B cell (primary cell): ENCODE measurements around the gene MPZL3. TPM values are rescaled to one million over a fixed set of nuclear protein-coding genes. Genes with fewer than 3 reads are reported as not detected.
A peak's percentile ranks its signal among the peaks of the same experiment; 100 is the strongest.

Experiments used
- ATAC-seq: fragments of 200-7000 bp; cut with Tn5 transposase; one replicate; pipeline ENCODE4 v1.10.0; 2021; ENCODE audit warnings: low read depth, mild to moderate bottlenecking, moderate number of reproducible peaks, moderate library complexity
- CTCF ChIA-PET: fragments of 350-600 bp; sonication (Branson Sonifier 250); formaldehyde crosslinking; loops from one replicate; lab custom pipeline; 2021; ENCODE audit warnings: antibody characterized with exemption, inconsistent platforms; lab: Charles Lee
- POLR2A ChIA-PET: fragments of 350-600 bp; sonication (Branson Sonifier 250); formaldehyde crosslinking; loops from one replicate; lab custom pipeline; 2021; ENCODE audit warnings: antibody characterized with exemption; lab: Charles Lee
- DNase-seq: peaks from one replicate; pipeline ENCODE4 v3.0.0; 2013
- H2AFZ ChIP-seq: 2 replicates; pipeline ENCODE4 v1.6.1; 2012; ENCODE audit warnings: mild to moderate bottlenecking, low read depth, low read length; ENCODE audit not compliant: insufficient read depth, poor library complexity, severe bottlenecking
- H3K27ac ChIP-seq, 2 donors: 1 replicate in 1 of 2; 2 replicates in 1 of 2; pipeline ENCODE4 v1.5.1; 2012 to 2013; ENCODE audit warnings: low read length in 2 of 2, mild to moderate bottlenecking in 2 of 2, moderate library complexity in 1 of 2
- H3K27me3 ChIP-seq, 4 experiments: fragments of 200-600 bp in 1 of 4; sonication (generic) in 1 of 4; replicated peaks in 1 of 4; 1 replicate in 2 of 4; 2 replicates in 2 of 4; pipeline versions ENCODE4 v1.6.1 to v1.7.0; 2013 to 2016; ENCODE audit warnings: low read length in 3 of 4, mild to moderate bottlenecking in 2 of 4, mixed read lengths in 1 of 4, moderate library complexity in 1 of 4; ENCODE audit not compliant: insufficient read depth in 4 of 4, control insufficient read depth in 3 of 4; ENCODE audit errors: control extremely low read depth in 1 of 4
- H3K36me3 ChIP-seq, 2 experiments: replicated peaks in 1 of 2; 1 replicate in 1 of 2; 2 replicates in 1 of 2; pipeline versions ENCODE4 v1.6.1 to v1.7.1; 2013; ENCODE audit warnings: low read length in 1 of 2; ENCODE audit not compliant: insufficient read depth in 2 of 2, control insufficient read depth in 1 of 2; ENCODE audit errors: control extremely low read depth in 1 of 2, extremely low read depth in 1 of 2
- H3K4me1 ChIP-seq, 2 donors: fragments of 200-600 bp in 1 of 2; sonication (generic) in 1 of 2; 1 replicate in 1 of 2; 2 replicates in 1 of 2; pipeline versions ENCODE4 v1.5.1 to v1.6.1; 2013 to 2017; ENCODE audit warnings: low read length in 2 of 2; ENCODE audit not compliant: control insufficient read depth in 2 of 2, insufficient read depth in 2 of 2
- H3K4me2 ChIP-seq: replicated peaks from 2 replicates; pipeline ENCODE3; 2012; ENCODE audit warnings: mild to moderate bottlenecking, low read depth, low read length; ENCODE audit not compliant: poor library complexity, severe bottlenecking
- H3K4me3 ChIP-seq, 5 experiments: fragments of 200-600 bp in 1 of 5; sonication (generic) in 1 of 5; 1 replicate in 3 of 5; 2 replicates in 2 of 5; pipeline versions ENCODE4 v1.5.1 to v1.7.0; 2011 to 2016; ENCODE audit warnings: low read length in 4 of 5, mild to moderate bottlenecking in 4 of 5, low read depth in 2 of 5, control low read depth in 1 of 5, moderate library complexity in 1 of 5; ENCODE audit not compliant: insufficient read depth in 1 of 5; ENCODE audit errors: control extremely low read depth in 1 of 5, extremely low read depth in 1 of 5
- H3K79me2 ChIP-seq: fragments of 200-600 bp; sonication (generic); one replicate; pipeline ENCODE4 v1.6.0; 2016; ENCODE audit warnings: low read length; ENCODE audit not compliant: control insufficient read depth, insufficient read depth
- H3K9ac ChIP-seq: fragments of 200-600 bp; sonication (generic); 2 replicates; pipeline ENCODE4 v1.6.1; 2017; ENCODE audit warnings: mild to moderate bottlenecking, low read length, moderate library complexity
- H3K9me3 ChIP-seq, 3 donors: one replicate each; pipeline versions ENCODE4 v1.6.1 to v1.7.1; 2013; ENCODE audit warnings: low read length in 2 of 3; ENCODE audit not compliant: control insufficient read depth in 2 of 3, insufficient read depth in 1 of 3; ENCODE audit errors: control extremely low read depth in 1 of 3
- H4K20me1 ChIP-seq: 2 replicates; pipeline ENCODE4 v1.6.0; 2012; ENCODE audit warnings: mild to moderate bottlenecking, low read length; ENCODE audit not compliant: insufficient read depth, control insufficient read depth, poor library complexity, severe bottlenecking
- H3K27ac Mint-ChIP-seq: one replicate; pipeline ENCODE4 v1.8.0; 2021; ENCODE audit warnings: mixed read lengths
- H3K27me3 Mint-ChIP-seq: one replicate; pipeline ENCODE4 v1.8.0; 2021; ENCODE audit warnings: mixed read lengths
- H3K4me1 Mint-ChIP-seq: one replicate; pipeline ENCODE4 v1.8.0; 2021; ENCODE audit warnings: mixed read lengths
- H3K4me3 Mint-ChIP-seq: one replicate; pipeline ENCODE4 v1.8.0; 2021; ENCODE audit warnings: mixed read lengths
- H3K9me3 Mint-ChIP-seq: one replicate; pipeline ENCODE4 v1.8.0; 2022; ENCODE audit warnings: mixed read lengths; ENCODE audit not compliant: insufficient read depth
- EZH2 ChIP-seq: IDR thresholded peaks from 2 replicates; pipeline ENCODE4 v1.6.1; 2012; ENCODE audit warnings: borderline replicate concordance, low read depth, mild to moderate bottlenecking, moderate library complexity, low read length; ENCODE audit not compliant: insufficient read depth, poor library complexity, severe bottlenecking
- WGBS: methylation state at CpG from one replicate; pipeline ENCODE4 v1.1.5; 2013; ENCODE audit warnings: missing lambda C conversion rate; ENCODE audit not compliant: insufficient coverage; 5-methylcytosine and 5-hydroxymethylcytosine counted together
- intact Hi-C: fragments of 100-400 bp; cut with micrococcal nuclease; formaldehyde crosslinking; loops from one replicate; pipeline ENCODE4 v1.10.0; 2022
- polyA plus RNA-seq: library from polyadenylated mRNA; depleted of rRNA; stranded (reverse); fragments of >200 nt; gene quantifications from 2 replicates; pipeline ENCODE4 v1.2.3, GENCODE V29; 2012
- total RNA-seq, 2 donors: library from RNA; stranded (reverse); fragments of 120-200 nt in 1 of 2; gene quantifications; 1 replicate in 1 of 2; 2 replicates in 1 of 2; pipeline versions ENCODE4 v1.2.3 to v1.2.4, GENCODE V29; 2013 to 2022
- TF ChIP-seq, protein P1 (sequence below): fragments of 200-600 bp; IDR thresholded peaks from one replicate; pipeline ENCODE4 v1.8.0; 2022; ENCODE audit warnings: antibody characterized with exemption, mild to moderate bottlenecking

MPZL3 gene
- total and polyA plus RNA-seq, 2 donors (not counting 1 experiment from before 2014, with no cell fraction given), result 1.4 to 4.2 TPM

DNA sequence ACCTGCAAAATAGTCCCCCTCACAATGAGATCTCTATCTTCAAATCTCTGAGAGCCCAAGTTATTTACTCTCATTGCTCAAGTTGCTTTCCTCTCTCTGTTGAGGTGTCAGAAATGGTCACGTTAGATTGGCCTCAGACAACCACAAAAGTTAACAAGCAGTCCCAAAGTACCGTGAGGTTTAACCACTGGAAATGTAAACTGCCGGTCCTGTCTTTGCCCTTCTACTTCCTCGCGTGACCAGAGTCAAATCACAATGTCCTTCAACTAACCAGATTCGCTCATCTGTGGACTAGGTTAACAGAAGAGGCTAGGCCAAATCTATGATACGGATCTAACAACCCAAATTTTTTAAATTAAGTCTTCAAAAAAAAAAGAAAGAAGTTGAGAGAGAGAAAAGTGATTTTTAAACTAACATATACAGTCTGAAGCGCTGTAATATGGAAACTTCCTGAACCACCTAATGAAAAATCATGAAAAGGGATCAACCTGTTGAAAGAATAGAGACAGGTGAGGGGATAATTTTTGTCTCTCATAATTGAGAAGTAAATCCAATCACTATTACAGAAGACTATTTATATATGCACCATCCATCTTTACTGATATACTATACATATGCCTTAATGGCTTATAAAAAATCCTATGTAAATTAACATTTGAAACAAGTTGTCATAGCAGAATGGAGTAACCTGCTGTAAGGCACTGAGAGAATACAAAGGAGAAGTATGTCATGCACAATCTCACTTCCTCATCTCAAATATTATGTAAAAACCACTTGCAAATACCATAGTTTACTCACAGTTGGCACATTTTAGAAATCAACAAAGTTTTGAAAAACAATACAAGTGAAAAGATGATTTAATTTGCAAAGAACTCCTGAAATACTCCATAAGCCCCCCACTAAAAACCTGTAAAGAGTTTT, 24.0 kb downstream of the MPZL3 start:
- Histone ChIP-seq H3K9ac (peak overlapping the region; percentile 11), H3K27me3 (peaks cover 0 to 7% (median 4%) of the 10 kb centered on the region in 4 experiments), H3K9me3 (no peaks in the 10 kb centered on the region), H3K4me1 (peaks cover 62 to 65% of the 10 kb centered on the region in 2 donors), H3K4me3 (peak overlapping the region in 1 of 5 experiments; percentile 21), H3K27ac (peak overlapping the region; percentile 66 to 80), H3K4me2 (peak overlapping the region; percentile 56), H3K79me2 (no peaks in the 10 kb centered on the region), H4K20me1 (no peaks in the 10 kb centered on the region), H2AFZ (no peak overlapping the region), H3K36me3 (peaks cover 0 to 6% of the 10 kb centered on the region in 2 experiments)
- Mint-ChIP-seq H3K27me3 (peaks cover 8% of the 10 kb centered on the region), H3K4me3 (peak overlapping the region; percentile 72), H3K27ac (peak overlapping the region; percentile 88), H3K9me3 (no peaks in the 10 kb centered on the region), H3K4me1 (peaks cover 60% of the 10 kb centered on the region)
- peak; percentile 73 for ATAC-seq
- DNase-seq, result peak; percentile 70
- ChIA-PET POLR2A (interaction anchor here (0.7 kb wide), 1 partner anchor 15 kb away, joined by 3 read pairs; no protein-coding TSS in a partner anchor), CTCF (interaction anchor here (3.4 kb wide), 1 partner anchor 30 kb away, joined by 20 read pairs; no protein-coding TSS in a partner anchor)
- intact Hi-C loops, result loop anchor here (1.0 to 10.0 kb wide), 5 partner anchors 13 to 213 kb away; partner anchors contain the start of gene MPZL3
- 0% methylated on average over 3 of the region's 8 CpGs for whole genome bisulfite sequencing
- no peak for TF ChIP-seq EZH2
- TF ChIP-seq, protein P1, sequence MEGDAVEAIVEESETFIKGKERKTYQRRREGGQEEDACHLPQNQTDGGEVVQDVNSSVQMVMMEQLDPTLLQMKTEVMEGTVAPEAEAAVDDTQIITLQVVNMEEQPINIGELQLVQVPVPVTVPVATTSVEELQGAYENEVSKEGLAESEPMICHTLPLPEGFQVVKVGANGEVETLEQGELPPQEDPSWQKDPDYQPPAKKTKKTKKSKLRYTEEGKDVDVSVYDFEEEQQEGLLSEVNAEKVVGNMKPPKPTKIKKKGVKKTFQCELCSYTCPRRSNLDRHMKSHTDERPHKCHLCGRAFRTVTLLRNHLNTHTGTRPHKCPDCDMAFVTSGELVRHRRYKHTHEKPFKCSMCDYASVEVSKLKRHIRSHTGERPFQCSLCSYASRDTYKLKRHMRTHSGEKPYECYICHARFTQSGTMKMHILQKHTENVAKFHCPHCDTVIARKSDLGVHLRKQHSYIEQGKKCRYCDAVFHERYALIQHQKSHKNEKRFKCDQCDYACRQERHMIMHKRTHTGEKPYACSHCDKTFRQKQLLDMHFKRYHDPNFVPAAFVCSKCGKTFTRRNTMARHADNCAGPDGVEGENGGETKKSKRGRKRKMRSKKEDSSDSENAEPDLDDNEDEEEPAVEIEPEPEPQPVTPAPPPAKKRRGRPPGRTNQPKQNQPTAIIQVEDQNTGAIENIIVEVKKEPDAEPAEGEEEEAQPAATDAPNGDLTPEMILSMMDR, result no peak
